K562 (cell line): ENCODE measurements around the gene TXK. TPM values are rescaled to one million over a fixed set of nuclear protein-coding genes. Genes with fewer than 3 reads are reported as not detected.

Experiments
- CSDE1 ChIP-seq, 2 experiments: fragments of 450-650 bp; IDR thresholded peaks; 2 replicates each; pipeline ENCODE4 v1.6.1; 2016; ENCODE audit warnings: mild to moderate bottlenecking in 1 of 2
- CTCF ChIP-seq, 3 experiments: IDR thresholded peaks in 2 of 3; conservative IDR thresholded peaks in 1 of 3; 2 replicates each; pipeline ENCODE4 v1.5.1; 2011 to 2012; ENCODE audit warnings: low read length in 3 of 3, mild to moderate bottlenecking in 3 of 3, control low read depth in 2 of 3, improper control_type of control experiment in 1 of 3, inconsistent platforms in 1 of 3, low read depth in 1 of 3, mixed read lengths in 1 of 3, moderate library complexity in 1 of 3; ENCODE audit not compliant: insufficient read depth in 2 of 3
- CXXC5 ChIP-seq: fragments of 250-450 bp; sonication (Bioruptor Pico); IDR thresholded peaks from 2 replicates; pipeline ENCODE4 v1.8.0; 2022; ENCODE audit warnings: inconsistent platforms, mild to moderate bottlenecking, moderate library complexity
- ESRRA ChIP-seq: fragments of 450-650 bp; IDR thresholded peaks from 2 replicates; pipeline ENCODE4 v1.6.1; 2014; ENCODE audit warnings: low read depth, mild to moderate bottlenecking, moderate library complexity, borderline replicate concordance
- NR2C1 ChIP-seq, 2 experiments: fragments of 450-650 bp; IDR thresholded peaks; 2 replicates each; pipeline ENCODE4 v1.6.1; 2017; ENCODE audit warnings: mild to moderate bottlenecking in 2 of 2, antibody characterized with exemption in 1 of 2, inconsistent platforms in 1 of 2, missing compliant biosample characterization in 1 of 2, missing genetic modification characterization in 1 of 2
- PHB ChIP-seq: fragments of 250-450 bp; sonication (Bioruptor Pico); IDR thresholded peaks from 2 replicates; pipeline ENCODE4 v1.5.0; 2021
- ZEB2 ChIP-seq: fragments of 450-650 bp; IDR thresholded peaks from 2 replicates; pipeline ENCODE4 v1.6.1; 2016
- polyA plus RNA-seq, 8 experiments: library from polyadenylated mRNA; depleted of rRNA in 4 of 8; stranded (reverse) in 5 of 8; unstranded in 3 of 8; fragments of >200 nt; fragmentation: Nextera tagmentation in 2 of 8; fragmentation: Illumina TruSeq in 1 of 8; extraction: Ambion mirVana in 2 of 8; extraction: Trizol in 1 of 8; gene quantifications; 2 replicates each; pipeline versions ENCODE4 v1.2.1 to v1.2.3, GENCODE V29; 2011 to 2014; ENCODE audit warnings: inconsistent platforms in 1 of 8, missing spikeins in 1 of 8
- total RNA-seq, 7 experiments: library from RNA; depleted of rRNA in 6 of 7; stranded (reverse); fragments of >200 nt in 6 of 7; fragmentation: Illumina TruSeq in 2 of 7; extraction: Trizol in 2 of 7; gene quantifications; 2 replicates each; pipeline versions ENCODE4 v1.2.1 to v1.2.3, GENCODE V29; 2011 to 2021; ENCODE audit warnings: low replicate concordance in 1 of 7
- TF ChIP-seq, protein P1 (sequence below): sonication (generic); formaldehyde crosslinking; IDR thresholded peaks from 2 replicates; pipeline ENCODE4 v1.8.0; 2022; ENCODE audit warnings: mild to moderate bottlenecking, missing genetic modification reagents
- TF ChIP-seq, protein P2 (sequence below): fragments of 450-650 bp; IDR thresholded peaks from 2 replicates; pipeline ENCODE4 v1.6.1; 2017; ENCODE audit warnings: antibody characterized with exemption, mild to moderate bottlenecking
- TF ChIP-seq, protein P3 (sequence below): fragments of 250-450 bp; sonication (Bioruptor Pico); IDR thresholded peaks from 2 replicates; pipeline ENCODE4 v1.9.0; 2021; ENCODE audit warnings: mild to moderate bottlenecking
- TF ChIP-seq, protein P4 (sequence below): sonication (generic); formaldehyde crosslinking; IDR thresholded peaks from 2 replicates; pipeline ENCODE4 v1.9.0; 2022; ENCODE audit warnings: mild to moderate bottlenecking, missing genetic modification reagents
- TF ChIP-seq, protein P5 (sequence below): sonication (generic); formaldehyde crosslinking; IDR thresholded peaks from 2 replicates; pipeline ENCODE4 v1.8.0; 2022; ENCODE audit warnings: missing genetic modification reagents, mild to moderate bottlenecking, borderline replicate concordance

Gene TXK
- total and polyA plus RNA-seq, 9 of the 15 experiments (the other 6 are each of a cell fraction or from before 2014, with no cell fraction given) = 0.24 to 1.1 (median 0.45) TPM; not detected in 1

DNA sequence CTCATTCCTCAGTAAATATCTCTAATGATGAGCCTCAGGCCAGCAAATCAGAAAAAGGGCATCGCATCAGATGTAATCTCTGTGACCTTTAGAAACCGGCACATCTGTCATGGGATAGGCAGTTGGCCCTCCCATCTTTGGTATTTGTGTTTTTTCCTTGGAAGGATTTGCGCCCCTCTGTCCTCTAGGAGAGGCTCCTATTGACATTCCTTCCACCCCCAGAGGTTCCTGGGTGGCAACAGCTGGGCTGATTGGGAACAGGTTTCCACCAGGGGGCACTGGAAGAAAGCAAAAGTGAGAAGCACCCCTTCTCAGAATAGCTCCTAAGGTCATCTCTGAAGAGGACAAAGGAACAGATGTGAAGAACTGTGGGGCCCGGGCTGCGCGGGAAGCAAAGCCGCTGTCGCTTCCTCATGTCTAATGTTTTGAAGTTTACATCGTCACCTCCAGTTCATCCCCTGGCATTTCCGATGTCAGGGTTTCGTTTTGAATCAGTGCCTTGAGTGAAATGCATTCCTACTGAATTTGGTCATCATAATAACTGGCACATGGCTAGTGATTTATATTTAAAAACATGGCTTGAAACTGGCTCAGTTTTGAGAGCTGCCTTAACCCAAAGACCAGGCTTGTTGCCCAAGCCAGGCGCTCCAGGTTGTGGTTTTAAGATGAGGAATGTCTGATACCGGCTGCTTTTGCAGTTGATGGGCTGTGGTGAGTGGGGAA is 6.2 kb downstream of the TXK start (continued):
- TF ChIP-seq, protein P1, sequence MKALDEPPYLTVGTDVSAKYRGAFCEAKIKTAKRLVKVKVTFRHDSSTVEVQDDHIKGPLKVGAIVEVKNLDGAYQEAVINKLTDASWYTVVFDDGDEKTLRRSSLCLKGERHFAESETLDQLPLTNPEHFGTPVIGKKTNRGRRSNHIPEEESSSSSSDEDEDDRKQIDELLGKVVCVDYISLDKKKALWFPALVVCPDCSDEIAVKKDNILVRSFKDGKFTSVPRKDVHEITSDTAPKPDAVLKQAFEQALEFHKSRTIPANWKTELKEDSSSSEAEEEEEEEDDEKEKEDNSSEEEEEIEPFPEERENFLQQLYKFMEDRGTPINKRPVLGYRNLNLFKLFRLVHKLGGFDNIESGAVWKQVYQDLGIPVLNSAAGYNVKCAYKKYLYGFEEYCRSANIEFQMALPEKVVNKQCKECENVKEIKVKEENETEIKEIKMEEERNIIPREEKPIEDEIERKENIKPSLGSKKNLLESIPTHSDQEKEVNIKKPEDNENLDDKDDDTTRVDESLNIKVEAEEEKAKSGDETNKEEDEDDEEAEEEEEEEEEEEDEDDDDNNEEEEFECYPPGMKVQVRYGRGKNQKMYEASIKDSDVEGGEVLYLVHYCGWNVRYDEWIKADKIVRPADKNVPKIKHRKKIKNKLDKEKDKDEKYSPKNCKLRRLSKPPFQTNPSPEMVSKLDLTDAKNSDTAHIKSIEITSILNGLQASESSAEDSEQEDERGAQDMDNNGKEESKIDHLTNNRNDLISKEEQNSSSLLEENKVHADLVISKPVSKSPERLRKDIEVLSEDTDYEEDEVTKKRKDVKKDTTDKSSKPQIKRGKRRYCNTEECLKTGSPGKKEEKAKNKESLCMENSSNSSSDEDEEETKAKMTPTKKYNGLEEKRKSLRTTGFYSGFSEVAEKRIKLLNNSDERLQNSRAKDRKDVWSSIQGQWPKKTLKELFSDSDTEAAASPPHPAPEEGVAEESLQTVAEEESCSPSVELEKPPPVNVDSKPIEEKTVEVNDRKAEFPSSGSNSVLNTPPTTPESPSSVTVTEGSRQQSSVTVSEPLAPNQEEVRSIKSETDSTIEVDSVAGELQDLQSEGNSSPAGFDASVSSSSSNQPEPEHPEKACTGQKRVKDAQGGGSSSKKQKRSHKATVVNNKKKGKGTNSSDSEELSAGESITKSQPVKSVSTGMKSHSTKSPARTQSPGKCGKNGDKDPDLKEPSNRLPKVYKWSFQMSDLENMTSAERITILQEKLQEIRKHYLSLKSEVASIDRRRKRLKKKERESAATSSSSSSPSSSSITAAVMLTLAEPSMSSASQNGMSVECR (CRISPR knock-in tag) = peak; percentile 44; the same call in 1 of the 2 replicates
- TF ChIP-seq CTCF (IDR thresholded peaks at IDR 0.05 in 2 of 3, conservative IDR thresholded peaks at IDR 0.05 in 1 of 3; ENCODE audit: insufficient read depth in 2 of 3, low read depth in 1 of 3, low read length in 3 of 3) (peak; percentile 81 to 88 (median 86)), ZEB2 (no peak), ESRRA (peak; percentile 91), CSDE1 (IDR thresholded peaks at IDR 0.05) (no peak), NR2C1 (IDR thresholded peaks at IDR 0.05) (no peak), NR2C1 (tag; IDR thresholded peaks at IDR 0.05) (peak; percentile 43; the same call in 1 of the 2 replicates), CXXC5 (CRISPR knock-in tag) (peak; percentile 50), PHB (no peak)
- TF ChIP-seq, protein P2, sequence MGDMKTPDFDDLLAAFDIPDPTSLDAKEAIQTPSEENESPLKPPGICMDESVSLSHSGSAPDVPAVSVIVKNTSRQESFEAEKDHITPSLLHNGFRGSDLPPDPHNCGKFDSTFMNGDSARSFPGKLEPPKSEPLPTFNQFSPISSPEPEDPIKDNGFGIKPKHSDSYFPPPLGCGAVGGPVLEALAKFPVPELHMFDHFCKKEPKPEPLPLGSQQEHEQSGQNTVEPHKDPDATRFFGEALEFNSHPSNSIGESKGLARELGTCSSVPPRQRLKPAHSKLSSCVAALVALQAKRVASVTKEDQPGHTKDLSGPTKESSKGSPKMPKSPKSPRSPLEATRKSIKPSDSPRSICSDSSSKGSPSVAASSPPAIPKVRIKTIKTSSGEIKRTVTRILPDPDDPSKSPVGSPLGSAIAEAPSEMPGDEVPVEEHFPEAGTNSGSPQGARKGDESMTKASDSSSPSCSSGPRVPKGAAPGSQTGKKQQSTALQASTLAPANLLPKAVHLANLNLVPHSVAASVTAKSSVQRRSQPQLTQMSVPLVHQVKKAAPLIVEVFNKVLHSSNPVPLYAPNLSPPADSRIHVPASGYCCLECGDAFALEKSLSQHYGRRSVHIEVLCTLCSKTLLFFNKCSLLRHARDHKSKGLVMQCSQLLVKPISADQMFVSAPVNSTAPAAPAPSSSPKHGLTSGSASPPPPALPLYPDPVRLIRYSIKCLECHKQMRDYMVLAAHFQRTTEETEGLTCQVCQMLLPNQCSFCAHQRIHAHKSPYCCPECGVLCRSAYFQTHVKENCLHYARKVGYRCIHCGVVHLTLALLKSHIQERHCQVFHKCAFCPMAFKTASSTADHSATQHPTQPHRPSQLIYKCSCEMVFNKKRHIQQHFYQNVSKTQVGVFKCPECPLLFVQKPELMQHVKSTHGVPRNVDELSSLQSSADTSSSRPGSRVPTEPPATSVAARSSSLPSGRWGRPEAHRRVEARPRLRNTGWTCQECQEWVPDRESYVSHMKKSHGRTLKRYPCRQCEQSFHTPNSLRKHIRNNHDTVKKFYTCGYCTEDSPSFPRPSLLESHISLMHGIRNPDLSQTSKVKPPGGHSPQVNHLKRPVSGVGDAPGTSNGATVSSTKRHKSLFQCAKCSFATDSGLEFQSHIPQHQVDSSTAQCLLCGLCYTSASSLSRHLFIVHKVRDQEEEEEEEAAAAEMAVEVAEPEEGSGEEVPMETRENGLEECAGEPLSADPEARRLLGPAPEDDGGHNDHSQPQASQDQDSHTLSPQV = peak; percentile 65
- TF ChIP-seq, protein P3, sequence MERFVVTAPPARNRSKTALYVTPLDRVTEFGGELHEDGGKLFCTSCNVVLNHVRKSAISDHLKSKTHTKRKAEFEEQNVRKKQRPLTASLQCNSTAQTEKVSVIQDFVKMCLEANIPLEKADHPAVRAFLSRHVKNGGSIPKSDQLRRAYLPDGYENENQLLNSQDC (CRISPR knock-in tag) = no peak
- TF ChIP-seq, protein P4, sequence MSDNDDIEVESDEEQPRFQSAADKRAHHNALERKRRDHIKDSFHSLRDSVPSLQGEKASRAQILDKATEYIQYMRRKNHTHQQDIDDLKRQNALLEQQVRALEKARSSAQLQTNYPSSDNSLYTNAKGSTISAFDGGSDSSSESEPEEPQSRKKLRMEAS (CRISPR knock-in tag) = peak; percentile 83
- TF ChIP-seq, protein P5, sequence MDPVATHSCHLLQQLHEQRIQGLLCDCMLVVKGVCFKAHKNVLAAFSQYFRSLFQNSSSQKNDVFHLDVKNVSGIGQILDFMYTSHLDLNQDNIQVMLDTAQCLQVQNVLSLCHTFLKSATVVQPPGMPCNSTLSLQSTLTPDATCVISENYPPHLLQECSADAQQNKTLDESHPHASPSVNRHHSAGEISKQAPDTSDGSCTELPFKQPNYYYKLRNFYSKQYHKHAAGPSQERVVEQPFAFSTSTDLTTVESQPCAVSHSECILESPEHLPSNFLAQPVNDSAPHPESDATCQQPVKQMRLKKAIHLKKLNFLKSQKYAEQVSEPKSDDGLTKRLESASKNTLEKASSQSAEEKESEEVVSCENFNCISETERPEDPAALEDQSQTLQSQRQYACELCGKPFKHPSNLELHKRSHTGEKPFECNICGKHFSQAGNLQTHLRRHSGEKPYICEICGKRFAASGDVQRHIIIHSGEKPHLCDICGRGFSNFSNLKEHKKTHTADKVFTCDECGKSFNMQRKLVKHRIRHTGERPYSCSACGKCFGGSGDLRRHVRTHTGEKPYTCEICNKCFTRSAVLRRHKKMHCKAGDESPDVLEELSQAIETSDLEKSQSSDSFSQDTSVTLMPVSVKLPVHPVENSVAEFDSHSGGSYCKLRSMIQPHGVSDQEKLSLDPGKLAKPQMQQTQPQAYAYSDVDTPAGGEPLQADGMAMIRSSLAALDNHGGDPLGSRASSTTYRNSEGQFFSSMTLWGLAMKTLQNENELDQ (CRISPR knock-in tag) = no peak
